Mesodermal cell (in vitro differentiated cells): ENCODE results near the gene ABHD12B.

Source experiments
- H3K27ac ChIP-seq: 2 replicates; pipeline ENCODE4 v1.7.0; 2013; ENCODE audit warnings: mild to moderate bottlenecking, low read depth, low read length, moderate library complexity; ENCODE audit not compliant: severe bottlenecking
- H3K36me3 ChIP-seq: 2 replicates; pipeline ENCODE4 v1.7.1; 2013; ENCODE audit warnings: mild to moderate bottlenecking, low read length, moderate library complexity; ENCODE audit not compliant: control insufficient read depth, insufficient read depth
- H3K4me1 ChIP-seq: one replicate; pipeline ENCODE4 v1.7.1; 2013; ENCODE audit warnings: mild to moderate bottlenecking, low read length; ENCODE audit not compliant: insufficient read depth, control insufficient read depth, poor library complexity, severe bottlenecking
- H3K4me3 ChIP-seq: 2 replicates; pipeline ENCODE4 v1.7.0; 2013; ENCODE audit warnings: low read length, control low read depth, mild to moderate bottlenecking; ENCODE audit not compliant: insufficient read depth, poor library complexity, severe bottlenecking; ENCODE audit errors: extremely low read depth
- H3K9me3 ChIP-seq: 2 replicates; pipeline ENCODE4 v1.7.1; 2013; ENCODE audit warnings: mild to moderate bottlenecking, low read length, moderate library complexity; ENCODE audit not compliant: control insufficient read depth
- WGBS, 2 experiments: methylation state at CpG; one replicate each; pipeline ENCODE4 v1.1.5; 2013; ENCODE audit warnings: missing lambda C conversion rate in 2 of 2; ENCODE audit not compliant: insufficient coverage in 2 of 2; 5-methylcytosine and 5-hydroxymethylcytosine counted together

ABHD12B gene

GRCh38 chr14:50830932-50831725, 40.7 kb upstream of the ABHD12B start, which contains the start of gene NIN:
TSS of gene NIN (minus strand) at chr14:50831162. CDS start at chr14:50822056, 9,106 bp downstream.
- Histone ChIP-seq H3K4me3 (peak within 1 kb of the TSS; percentile 60), H3K4me1 (no peaks in the 10 kb centered on the region), H3K36me3 (no peaks in the 10 kb centered on the region), H3K9me3 (no peaks in the 10 kb centered on the region), H3K27ac (peak within 1 kb of the TSS; percentile 62)
- WGBS, 2 experiments: 0% methylated on average over 70 to 73 of the region's 97 CpGs

DNA sequence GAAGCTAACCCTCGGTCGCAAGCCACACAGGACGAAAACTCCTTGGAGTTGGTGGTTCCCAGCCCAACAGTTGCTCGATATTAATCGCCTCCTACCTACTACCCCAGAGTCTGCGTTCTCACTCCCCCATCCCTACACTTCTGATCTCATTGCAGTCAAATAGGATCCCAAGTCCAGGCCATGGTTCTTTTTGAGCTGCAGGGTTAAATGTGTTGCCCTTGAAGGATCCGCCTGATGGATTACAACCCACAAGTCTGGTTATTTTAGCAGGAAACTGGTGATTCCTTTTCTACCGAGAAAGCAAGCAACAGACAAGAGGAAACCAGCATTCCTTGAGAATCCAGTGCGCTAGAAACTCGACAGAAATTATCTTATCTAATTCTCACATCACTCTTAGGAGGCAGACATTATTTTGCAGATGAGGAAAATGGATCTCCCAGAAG, 40.1 kb upstream of the ABHD12B start:
- WGBS, 2 experiments: 2 to 8% methylated on average over 7 to 9 of the region's 10 CpGs
- Histone ChIP-seq H3K4me1 (no peaks in the 10 kb centered on the region), H3K9me3 (no peaks in the 10 kb centered on the region)

GRCh38 chr14:50832935-50833630, 38.8 kb upstream of the ABHD12B start:
- Histone ChIP-seq H3K27ac (no peak overlapping the region), H3K9me3 (no peaks in the 10 kb centered on the region), H3K36me3 (no peaks in the 10 kb centered on the region), H3K4me1 (no peaks in the 10 kb centered on the region), H3K4me3 (no peak overlapping the region)
- 94 to 100% methylated on average over 1 to 5 of the region's 6 CpGs for WGBS, 2 experiments

More for the DNA sequence above, 40.1 kb upstream of the ABHD12B start:
- no peak overlapping the region for H3K27ac ChIP-seq
- no peaks in the 10 kb centered on the region for H3K36me3 ChIP-seq
- H3K4me3 ChIP-seq: peak overlapping the region; percentile 60

DNA sequence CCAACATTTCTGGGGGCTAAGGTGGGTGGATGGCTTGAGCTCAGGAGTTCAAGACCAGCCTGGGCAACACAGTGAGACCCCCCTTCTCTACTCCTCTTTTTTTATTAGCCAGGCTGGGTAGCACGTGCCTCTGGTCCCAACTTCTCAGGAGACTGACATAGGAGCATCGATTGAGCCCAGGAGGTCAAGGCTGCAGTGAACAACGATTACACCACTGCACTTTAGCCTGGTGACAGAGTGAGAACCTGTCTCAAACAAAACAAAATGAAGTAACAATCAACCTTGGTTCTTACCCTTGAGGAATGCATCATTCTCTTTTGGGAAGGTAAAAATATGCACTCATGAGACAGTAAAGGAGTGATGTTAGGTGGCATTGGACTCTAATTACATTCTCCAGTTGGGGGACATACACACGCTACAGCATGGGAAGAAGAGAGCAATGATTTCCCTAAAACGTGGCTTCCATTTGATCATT, 37.0 kb upstream of the ABHD12B start:
- Histone ChIP-seq H3K27ac (no peak overlapping the region), H3K9me3 (no peaks in the 10 kb centered on the region), H3K4me3 (no peak overlapping the region), H3K36me3 (no peaks in the 10 kb centered on the region), H3K4me1 (peaks cover 2% of the 10 kb centered on the region)
- 86 to 91% methylated on average over 3 to 5 of the region's 5 CpGs for WGBS, 2 experiments

DNA sequence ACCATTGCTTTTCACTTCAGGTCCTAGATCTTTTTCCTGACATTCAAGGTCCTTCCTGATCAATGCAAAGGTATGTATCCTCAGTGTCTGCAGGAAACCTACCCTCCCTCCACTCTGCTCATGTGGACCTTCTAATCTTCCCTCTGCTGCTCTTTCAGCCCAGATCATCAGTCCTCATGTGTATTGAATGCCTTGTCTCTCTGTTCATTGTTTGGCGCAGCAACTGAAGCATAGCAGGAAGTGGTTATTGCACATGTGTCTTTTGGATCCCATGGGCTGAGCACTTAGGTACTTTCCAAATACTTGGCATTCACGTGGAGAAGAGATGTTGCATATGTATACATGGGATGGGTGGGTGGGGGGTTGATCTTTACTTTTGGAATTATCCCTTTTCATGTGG, 36.6 kb upstream of the ABHD12B start:
- no CpG with 5 or more reads among the region's 2 CpGs for whole genome bisulfite sequencing, 2 experiments
- Histone ChIP-seq H3K4me1 (peaks cover 2% of the 10 kb centered on the region), H3K9me3 (no peaks in the 10 kb centered on the region), H3K36me3 (no peaks in the 10 kb centered on the region), H3K27ac (no peak overlapping the region), H3K4me3 (no peak overlapping the region)

DNA sequence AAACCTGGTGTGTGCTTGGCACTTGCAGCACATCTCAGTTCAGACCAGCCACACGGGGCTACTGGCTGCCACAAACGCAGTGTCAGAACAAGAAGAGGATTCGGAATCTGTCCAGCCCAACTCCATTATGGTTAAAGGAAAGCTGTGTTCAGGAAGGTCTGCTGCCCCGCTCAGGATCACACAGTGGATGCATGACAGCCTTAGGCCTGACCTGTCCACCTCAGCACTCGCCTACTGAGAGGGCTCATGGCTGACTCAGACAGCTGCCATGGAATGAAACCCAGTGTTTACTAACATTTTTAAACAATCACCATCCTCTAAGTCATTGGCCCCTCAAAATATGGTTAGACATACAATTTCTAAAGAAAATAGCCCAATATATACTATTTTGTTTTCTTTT, 35.3 kb upstream of the ABHD12B start:
- no peak overlapping the region for H3K27ac ChIP-seq
- no peak overlapping the region for H3K4me3 ChIP-seq
- no peaks in the 10 kb centered on the region for H3K36me3 ChIP-seq
- H3K4me1 ChIP-seq: peaks cover 2% of the 10 kb centered on the region
- H3K9me3 ChIP-seq: no peaks in the 10 kb centered on the region
- WGBS, 2 experiments: 84 to 88% methylated on average over 5 of the region's 5 CpGs

- Histone ChIP-seq H3K36me3 (no peaks in the 10 kb centered on the region), H3K4me1 (peaks cover 2% of the 10 kb centered on the region), H3K9me3 (no peaks in the 10 kb centered on the region), H3K4me3 (no peak overlapping the region), H3K27ac (no peak overlapping the region)
- 88 to 90% methylated on average over 7 of the region's 10 CpGs for WGBS, 2 experiments
Measured at GRCh38 chr14:50837271-50837670, 34.6 kb upstream of the ABHD12B start.

GRCh38 chr14:50837850-50838470, 33.9 kb upstream of the ABHD12B start:
- H3K27ac ChIP-seq: no peak overlapping the region
- H3K9me3 ChIP-seq: no peaks in the 10 kb centered on the region
- H3K4me3 ChIP-seq: no peak overlapping the region
- WGBS, 2 experiments: 70 to 100% methylated on average over 1 of the region's 2 CpGs
- no peaks in the 10 kb centered on the region for H3K36me3 ChIP-seq
- peaks cover 2% of the 10 kb centered on the region for H3K4me1 ChIP-seq

DNA sequence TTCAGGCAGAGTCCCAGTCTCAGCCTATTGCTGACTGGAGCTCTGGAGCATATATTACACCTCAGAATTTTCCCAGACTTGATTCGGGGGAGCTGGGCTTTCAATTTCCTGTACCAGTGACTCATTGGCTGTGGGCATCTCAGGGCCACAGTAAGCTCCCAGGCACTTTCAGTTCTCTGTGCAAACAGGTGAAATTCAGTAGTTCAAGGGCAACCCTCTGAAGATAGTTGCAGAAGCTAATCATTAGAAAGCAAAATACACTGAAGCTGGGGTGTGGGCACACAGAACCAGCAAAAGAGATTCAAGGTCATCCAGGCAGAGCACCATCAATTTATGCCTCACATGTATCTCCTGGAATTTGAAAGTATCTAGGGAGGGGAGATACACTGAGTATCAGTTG, 32.8 kb upstream of the ABHD12B start:
- H3K9me3 ChIP-seq: no peaks in the 10 kb centered on the region
- WGBS, 2 experiments: 73% methylated on average over 1 of the region's 1 CpG; no CpG with 5 or more reads in 1 of the 2 experiments
- peaks cover 2% of the 10 kb centered on the region for H3K4me1 ChIP-seq
- no peaks in the 10 kb centered on the region for H3K36me3 ChIP-seq
- H3K4me3 ChIP-seq: no peak overlapping the region
- no peak overlapping the region for H3K27ac ChIP-seq

DNA sequence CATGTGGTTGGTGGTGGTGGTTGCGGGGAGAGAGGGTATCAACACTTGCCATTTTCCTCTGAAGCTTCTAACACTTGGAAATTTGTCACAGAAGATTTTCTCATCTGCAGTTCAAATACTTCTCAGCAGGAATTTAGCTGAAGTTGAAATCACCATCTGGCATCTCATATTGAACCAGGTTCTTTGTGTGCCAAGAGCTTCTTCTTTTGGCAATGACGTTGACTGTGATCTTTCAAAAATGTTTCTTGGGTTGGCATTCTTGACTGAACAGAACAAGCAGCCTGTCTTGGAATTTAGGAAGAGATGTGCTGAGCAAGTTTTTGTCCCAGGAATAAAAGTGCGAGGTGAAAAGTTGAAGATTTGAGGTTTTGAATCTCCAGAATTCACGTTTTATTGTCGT, 32.2 kb upstream of the ABHD12B start:
- Histone ChIP-seq H3K9me3 (no peaks in the 10 kb centered on the region), H3K4me1 (peaks cover 2% of the 10 kb centered on the region), H3K36me3 (no peaks in the 10 kb centered on the region), H3K4me3 (no peak overlapping the region), H3K27ac (no peak overlapping the region)
- 84 to 96% methylated on average over 4 of the region's 5 CpGs for WGBS, 2 experiments
